Suprapubic skin (tissue), 4 donors: Measurements from ENCODE around the gene RAD54L.

ENCODE experiments used
- CTCF ChIP-seq, 2 donors: fragments of 200-600 bp in 1 of 2; fragments of 450-650 bp in 1 of 2; sonication (generic) in 1 of 2; IDR thresholded peaks; one replicate each; pipeline ENCODE4 v1.5.1; 2016 to 2019; ENCODE audit warnings: antibody characterized with exemption in 2 of 2, mild to moderate bottlenecking in 1 of 2, moderate library complexity in 1 of 2
- EP300 ChIP-seq: sonication (generic); formaldehyde crosslinking; IDR thresholded peaks from one replicate; pipeline ENCODE4 v1.6.1; 2017; ENCODE audit warnings: antibody characterized with exemption
- POLR2A ChIP-seq, 2 donors: fragments of 450-650 bp; IDR thresholded peaks; one replicate each; pipeline ENCODE4 v1.6.1; 2017; ENCODE audit warnings: antibody characterized with exemption in 2 of 2, mild to moderate bottlenecking in 2 of 2, moderate library complexity in 2 of 2
- POLR2AphosphoS5 ChIP-seq, 3 donors: sonication (generic); formaldehyde crosslinking; IDR thresholded peaks; one replicate each; pipeline ENCODE4 v1.6.1; 2017; ENCODE audit warnings: antibody characterized with exemption in 3 of 3

GRCh38 chr1:46300673-46301405 is 53.3 kb downstream of the RAD54L start:
- TF ChIP-seq POLR2A (IDR thresholded peaks at IDR 0.05) (no peak), EP300 (no peak), CTCF (IDR thresholded peaks at IDR 0.05) (no peak), POLR2AphosphoS5 (IDR thresholded peaks at IDR 0.05) (no peak)
